Liver (tissue), 9 donors: Measurements from ENCODE around the gene PRPF40B. TPM values are rescaled to one million over a fixed set of nuclear protein-coding genes. Genes with fewer than 3 reads are reported as not detected.

Experiments
- DNase-seq: peaks from one replicate; pipeline ENCODE4 v3.0.0-alpha.2; 2017; ENCODE audit warnings: low spot score
- H3K27ac ChIP-seq, 2 donors: one replicate each; pipeline ENCODE4 v1.7.0; 2013; ENCODE audit warnings: inconsistent platforms in 2 of 2, low read length in 2 of 2, control low read depth in 1 of 2, low read depth in 1 of 2, mild to moderate bottlenecking in 1 of 2
- H3K27me3 ChIP-seq, 4 donors: one replicate each; pipeline versions ENCODE4 v1.6.1 to v1.7.0; 2013; ENCODE audit warnings: low read length in 3 of 4, inconsistent platforms in 1 of 4, mild to moderate bottlenecking in 1 of 4, moderate library complexity in 1 of 4; ENCODE audit not compliant: control insufficient read depth in 4 of 4, insufficient read depth in 4 of 4
- H3K36me3 ChIP-seq, 4 donors: one replicate each; pipeline versions ENCODE4 v1.6.1 to v1.7.0; 2013; ENCODE audit warnings: low read length in 3 of 4, mild to moderate bottlenecking in 3 of 4, low read depth in 1 of 4, moderate library complexity in 1 of 4; ENCODE audit not compliant: control insufficient read depth in 4 of 4, insufficient read depth in 3 of 4
- H3K4me1 ChIP-seq, 4 donors: one replicate each; pipeline versions ENCODE4 v1.6.1 to v1.7.0; 2013; ENCODE audit warnings: low read length in 3 of 4, mild to moderate bottlenecking in 3 of 4, moderate library complexity in 1 of 4; ENCODE audit not compliant: control insufficient read depth in 4 of 4, insufficient read depth in 4 of 4
- H3K4me3 ChIP-seq, 3 donors: one replicate each; pipeline versions ENCODE4 v1.6.1 to v1.7.0; 2013; ENCODE audit warnings: low read length in 3 of 3, control low read depth in 1 of 3, low read depth in 1 of 3, mild to moderate bottlenecking in 1 of 3
- H3K9ac ChIP-seq, 2 donors: one replicate each; pipeline ENCODE4 v1.7.0; 2013; ENCODE audit warnings: low read length in 2 of 2, mild to moderate bottlenecking in 2 of 2, moderate library complexity in 2 of 2, control low read depth in 1 of 2, low read depth in 1 of 2
- H3K9me3 ChIP-seq, 4 donors: one replicate each; pipeline versions ENCODE4 v1.6.1 to v1.7.0; 2013; ENCODE audit warnings: low read length in 3 of 4; ENCODE audit not compliant: control insufficient read depth in 4 of 4
- FOXA2 ChIP-seq: IDR thresholded peaks from 2 replicates; pipeline ENCODE4 v1.6.1; 2016; ENCODE audit warnings: antibody characterized with exemption
- GABPA ChIP-seq, 2 donors: IDR thresholded peaks in 1 of 2; conservative IDR thresholded peaks in 1 of 2; 2 replicates each; pipeline ENCODE4 v1.6.1; 2016; ENCODE audit warnings: antibody characterized with exemption in 2 of 2, mild to moderate bottlenecking in 1 of 2, moderate library complexity in 1 of 2
- HNF4A ChIP-seq, 2 donors: conservative IDR thresholded peaks; 2 replicates each; pipeline ENCODE4 v1.6.1; 2016; ENCODE audit warnings: antibody characterized with exemption in 2 of 2, mild to moderate bottlenecking in 2 of 2
- HNF4G ChIP-seq: IDR thresholded peaks from 2 replicates; pipeline ENCODE4 v1.6.1; 2016; ENCODE audit warnings: antibody characterized with exemption
- JUND ChIP-seq, 2 donors: IDR thresholded peaks; 2 replicates each; pipeline ENCODE4 v1.6.1; 2016; ENCODE audit warnings: antibody characterized with exemption in 2 of 2
- MAX ChIP-seq: IDR thresholded peaks from 2 replicates; pipeline ENCODE4 v1.6.1; 2016; ENCODE audit warnings: antibody characterized with exemption
- NR2F2 ChIP-seq: IDR thresholded peaks from 2 replicates; pipeline ENCODE4 v1.6.1; 2016; ENCODE audit warnings: antibody characterized with exemption
- RAD21 ChIP-seq, 2 donors: IDR thresholded peaks; 2 replicates each; pipeline ENCODE4 v1.6.1; 2016; ENCODE audit warnings: antibody characterized with exemption in 2 of 2, mild to moderate bottlenecking in 2 of 2
- YY1 ChIP-seq: IDR thresholded peaks from 2 replicates; pipeline ENCODE4 v1.6.1; 2016; ENCODE audit warnings: antibody characterized with exemption, mild to moderate bottlenecking
- WGBS: extraction: QIAGEN DNeasy Blood & Tissue Kit; methylation state at CpG from one replicate; pipeline ENCODE4 v1.1.7; 2013; 5-methylcytosine and 5-hydroxymethylcytosine counted together
- polyA plus RNA-seq, 2 donors: library from polyadenylated mRNA; stranded (reverse) in 1 of 2; unstranded in 1 of 2; fragments of 200-250 nt in 1 of 2; fragments of >200 nt in 1 of 2; fragmentation: Nextera tagmentation in 1 of 2; extraction: Ambion mirVana in 1 of 2; gene quantifications; one replicate each; pipeline versions ENCODE4 v1.2.1 to v1.2.3, GENCODE V29; 2013 to 2015
- total RNA-seq, 2 donors: library from RNA; depleted of rRNA; stranded (reverse); fragments of >200 nt; gene quantifications; one replicate each; pipeline ENCODE4 v1.2.3, GENCODE V29; 2014
- TF ChIP-seq, protein P1 (sequence below): IDR thresholded peaks from 2 replicates; pipeline ENCODE4 v1.6.1; 2016; ENCODE audit warnings: antibody characterized with exemption, mild to moderate bottlenecking
- TF ChIP-seq, protein P2 (sequence below): fragments of 150-350 bp; IDR thresholded peaks from 2 replicates; pipeline ENCODE4 v1.5.1; 2017; ENCODE audit warnings: improper control_type of control experiment, low read depth, low read length; ENCODE audit not compliant: missing input control
- TF ChIP-seq, protein P3 (sequence below): IDR thresholded peaks from 2 replicates; pipeline ENCODE4 v1.6.1; 2016; ENCODE audit warnings: antibody characterized with exemption
- donor health status: healthy.
- donor health status: healthy.
- donor health status: healthy.
- donor health status: healthy.
- donor health status: healthy.

PRPF40B gene
- total and polyA plus RNA-seq, 4 donors = 2.4 to 4.8 (median 3.9) TPM

GRCh38 chr12:49636574-49636973 is 13.2 kb downstream of the PRPF40B start:
- Histone ChIP-seq H3K27me3 (no peaks in the 10 kb centered on the region), H3K9ac (no peak overlapping the region), H3K4me3 (no peak overlapping the region), H3K4me1 (no peaks in the 10 kb centered on the region), H3K9me3 (no peaks in the 10 kb centered on the region), H3K27ac (no peak overlapping the region), H3K36me3 (peaks cover 0 to 2% (median 0%) of the 10 kb centered on the region in 4 donors)
- DNase-seq = no peak
- TF ChIP-seq RAD21 (IDR thresholded peaks at IDR 0.05) = no peak
- no peak for TF ChIP-seq NR2F2
- TF ChIP-seq, protein P1, sequence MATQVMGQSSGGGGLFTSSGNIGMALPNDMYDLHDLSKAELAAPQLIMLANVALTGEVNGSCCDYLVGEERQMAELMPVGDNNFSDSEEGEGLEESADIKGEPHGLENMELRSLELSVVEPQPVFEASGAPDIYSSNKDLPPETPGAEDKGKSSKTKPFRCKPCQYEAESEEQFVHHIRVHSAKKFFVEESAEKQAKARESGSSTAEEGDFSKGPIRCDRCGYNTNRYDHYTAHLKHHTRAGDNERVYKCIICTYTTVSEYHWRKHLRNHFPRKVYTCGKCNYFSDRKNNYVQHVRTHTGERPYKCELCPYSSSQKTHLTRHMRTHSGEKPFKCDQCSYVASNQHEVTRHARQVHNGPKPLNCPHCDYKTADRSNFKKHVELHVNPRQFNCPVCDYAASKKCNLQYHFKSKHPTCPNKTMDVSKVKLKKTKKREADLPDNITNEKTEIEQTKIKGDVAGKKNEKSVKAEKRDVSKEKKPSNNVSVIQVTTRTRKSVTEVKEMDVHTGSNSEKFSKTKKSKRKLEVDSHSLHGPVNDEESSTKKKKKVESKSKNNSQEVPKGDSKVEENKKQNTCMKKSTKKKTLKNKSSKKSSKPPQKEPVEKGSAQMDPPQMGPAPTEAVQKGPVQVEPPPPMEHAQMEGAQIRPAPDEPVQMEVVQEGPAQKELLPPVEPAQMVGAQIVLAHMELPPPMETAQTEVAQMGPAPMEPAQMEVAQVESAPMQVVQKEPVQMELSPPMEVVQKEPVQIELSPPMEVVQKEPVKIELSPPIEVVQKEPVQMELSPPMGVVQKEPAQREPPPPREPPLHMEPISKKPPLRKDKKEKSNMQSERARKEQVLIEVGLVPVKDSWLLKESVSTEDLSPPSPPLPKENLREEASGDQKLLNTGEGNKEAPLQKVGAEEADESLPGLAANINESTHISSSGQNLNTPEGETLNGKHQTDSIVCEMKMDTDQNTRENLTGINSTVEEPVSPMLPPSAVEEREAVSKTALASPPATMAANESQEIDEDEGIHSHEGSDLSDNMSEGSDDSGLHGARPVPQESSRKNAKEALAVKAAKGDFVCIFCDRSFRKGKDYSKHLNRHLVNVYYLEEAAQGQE = no peak
- 92% methylated on average over 13 of the region's 13 CpGs for WGBS

GRCh38 chr12:49636979-49637755 is 13.8 kb downstream of the PRPF40B start:
- Histone ChIP-seq H3K9me3 (no peaks in the 10 kb centered on the region), H3K4me3 (no peak overlapping the region), H3K27me3 (no peaks in the 10 kb centered on the region), H3K27ac (no peak overlapping the region), H3K4me1 (no peaks in the 10 kb centered on the region), H3K9ac (no peak overlapping the region), H3K36me3 (peaks cover 0 to 6% (median 0%) of the 10 kb centered on the region in 4 donors)
- TF ChIP-seq MAX (no peak), RAD21 (IDR thresholded peaks at IDR 0.05) (peak; percentile 70 to 81)
- TF ChIP-seq, protein P2, sequence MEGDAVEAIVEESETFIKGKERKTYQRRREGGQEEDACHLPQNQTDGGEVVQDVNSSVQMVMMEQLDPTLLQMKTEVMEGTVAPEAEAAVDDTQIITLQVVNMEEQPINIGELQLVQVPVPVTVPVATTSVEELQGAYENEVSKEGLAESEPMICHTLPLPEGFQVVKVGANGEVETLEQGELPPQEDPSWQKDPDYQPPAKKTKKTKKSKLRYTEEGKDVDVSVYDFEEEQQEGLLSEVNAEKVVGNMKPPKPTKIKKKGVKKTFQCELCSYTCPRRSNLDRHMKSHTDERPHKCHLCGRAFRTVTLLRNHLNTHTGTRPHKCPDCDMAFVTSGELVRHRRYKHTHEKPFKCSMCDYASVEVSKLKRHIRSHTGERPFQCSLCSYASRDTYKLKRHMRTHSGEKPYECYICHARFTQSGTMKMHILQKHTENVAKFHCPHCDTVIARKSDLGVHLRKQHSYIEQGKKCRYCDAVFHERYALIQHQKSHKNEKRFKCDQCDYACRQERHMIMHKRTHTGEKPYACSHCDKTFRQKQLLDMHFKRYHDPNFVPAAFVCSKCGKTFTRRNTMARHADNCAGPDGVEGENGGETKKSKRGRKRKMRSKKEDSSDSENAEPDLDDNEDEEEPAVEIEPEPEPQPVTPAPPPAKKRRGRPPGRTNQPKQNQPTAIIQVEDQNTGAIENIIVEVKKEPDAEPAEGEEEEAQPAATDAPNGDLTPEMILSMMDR = peak; percentile 61
- peak; percentile 49 for DNase-seq
- 63% methylated on average over 9 of the region's 9 CpGs for WGBS

GRCh38 chr12:49641748-49642369 is 18.5 kb downstream of the PRPF40B start:
- H3K36me3 ChIP-seq = peaks cover 0 to 12% (median 3%) of the 10 kb centered on the region in 4 donors
- no peak for DNase-seq
- TF ChIP-seq FOXA2 = no peak
- TF ChIP-seq HNF4G = no peak
- TF ChIP-seq, protein P2 = no peak
- TF ChIP-seq, protein P1 = no peak
- no peak for TF ChIP-seq YY1
- no peak for TF ChIP-seq JUND (IDR thresholded peaks at IDR 0.05)
- no peak for TF ChIP-seq NR2F2
- no peak for TF ChIP-seq HNF4A (conservative IDR thresholded peaks at IDR 0.05)
- TF ChIP-seq, protein P3, sequence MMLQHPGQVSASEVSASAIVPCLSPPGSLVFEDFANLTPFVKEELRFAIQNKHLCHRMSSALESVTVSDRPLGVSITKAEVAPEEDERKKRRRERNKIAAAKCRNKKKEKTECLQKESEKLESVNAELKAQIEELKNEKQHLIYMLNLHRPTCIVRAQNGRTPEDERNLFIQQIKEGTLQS = no peak
- TF ChIP-seq RAD21 (IDR thresholded peaks at IDR 0.05) = no peak
- no peak for TF ChIP-seq GABPA (IDR thresholded peaks at IDR 0.05 in 1 of 2, conservative IDR thresholded peaks at IDR 0.05 in 1 of 2)

More at GRCh38 chr12:49641748-49642369, 18.5 kb downstream of the PRPF40B start:
- no peak overlapping the region for H3K27ac ChIP-seq
- no peaks in the 10 kb centered on the region for H3K27me3 ChIP-seq
- H3K4me3 ChIP-seq = no peak overlapping the region
- 92% methylated on average over 17 of the region's 17 CpGs for WGBS
- peaks cover 3 to 17% (median 10%) of the 10 kb centered on the region in 4 donors for H3K4me1 ChIP-seq
- H3K9me3 ChIP-seq = no peaks in the 10 kb centered on the region
- H3K9ac ChIP-seq = no peak overlapping the region
